Right renal pelvis (tissue), 4 donors: ENCODE measurements around the gene EXOC6B. TPM values are rescaled to one million over a fixed set of nuclear protein-coding genes. Genes with fewer than 3 reads are reported as not detected.

Experiments used
- DNase-seq, 4 donors: peaks; one replicate each; pipeline ENCODE4 v3.0.0-alpha.2; 2013; ENCODE audit warnings: low read depth in 4 of 4, low spot score in 3 of 4, missing footprints in 1 of 4
- polyA plus RNA-seq, 4 donors: library from polyadenylated mRNA; unstranded; fragments of 120-200 nt; gene quantifications; one replicate each; pipeline ENCODE4 v1.2.1, GENCODE V29; 2013; ENCODE audit not compliant: insufficient read length in 4 of 4

The EXOC6B gene
- polyA plus RNA-seq, 4 donors = 20.8 to 25.5 (median 23.7) TPM

DNA sequence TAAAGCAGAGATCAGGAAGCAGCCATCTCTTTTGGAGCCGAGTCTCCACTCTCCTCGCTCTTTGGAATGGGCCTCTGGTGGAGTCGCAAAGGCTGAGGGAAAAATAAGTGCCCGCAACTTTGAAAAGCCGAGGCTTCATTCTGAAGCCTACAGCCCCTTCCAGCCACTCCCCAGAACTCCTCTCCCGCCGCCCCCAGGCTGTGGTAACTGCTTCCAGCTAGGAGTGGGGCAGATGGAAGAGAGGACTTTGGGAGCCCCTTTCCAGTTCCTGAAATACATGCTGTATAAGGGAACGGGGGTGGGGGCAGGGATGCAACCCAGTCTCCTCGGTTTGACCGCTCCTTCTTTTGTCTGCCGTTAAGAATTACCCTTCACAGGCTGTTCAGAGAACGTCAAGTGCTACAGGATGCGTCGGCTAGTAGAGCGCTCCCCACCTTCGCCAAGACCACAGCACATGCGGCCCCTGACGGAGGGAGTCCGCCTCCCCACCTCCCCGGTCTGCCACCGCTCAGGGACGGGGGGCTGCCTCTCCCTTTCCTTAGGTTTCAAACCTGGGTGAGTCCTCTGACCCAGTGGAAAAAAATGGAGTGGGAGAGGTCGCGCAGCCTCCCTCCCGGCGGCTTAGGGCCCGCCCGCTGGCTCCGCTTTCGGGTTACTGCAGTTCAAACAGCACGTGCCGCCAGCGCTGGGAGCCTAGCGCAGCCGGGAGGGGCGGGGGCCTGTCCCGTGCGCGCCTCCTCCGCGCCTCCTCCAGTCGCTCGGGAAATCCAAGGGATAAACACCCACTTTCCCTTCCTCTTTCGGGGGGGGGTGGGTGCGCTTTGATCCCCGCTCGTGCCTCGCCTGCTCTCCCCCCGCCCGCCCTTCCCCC, 683.0 kb downstream of the EXOC6B start:
- peak in 1 of 4 donors; percentile 67 for DNase-seq

DNA sequence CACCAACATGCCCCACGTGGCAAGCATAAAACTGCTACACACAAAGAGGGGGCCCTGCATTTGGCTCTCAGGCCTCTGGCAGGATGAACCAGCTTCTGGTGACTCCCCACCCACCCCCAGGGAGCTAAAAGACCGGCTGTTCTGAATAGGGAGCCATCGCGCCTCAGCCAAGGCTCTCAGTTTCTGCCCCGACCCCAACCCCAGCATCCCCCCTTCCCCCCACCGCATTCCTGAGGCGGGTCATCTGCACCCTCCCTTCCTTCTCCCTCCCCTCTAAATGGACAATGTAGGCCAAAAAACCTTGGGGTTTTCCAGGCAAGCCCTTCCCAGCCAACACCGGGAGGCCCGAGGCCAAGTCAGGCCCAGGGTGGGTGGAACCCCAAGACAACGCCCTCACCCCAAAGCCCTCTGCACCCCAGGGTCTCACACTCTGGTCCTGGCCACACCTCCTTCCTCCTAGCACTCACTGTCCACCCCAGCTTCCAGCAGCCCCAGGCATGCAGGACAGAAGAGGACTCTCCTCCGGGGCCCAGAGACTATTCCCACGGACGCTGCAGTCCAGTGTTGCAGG, 683.9 kb downstream of the EXOC6B start:
- no peak for DNase-seq

DNA sequence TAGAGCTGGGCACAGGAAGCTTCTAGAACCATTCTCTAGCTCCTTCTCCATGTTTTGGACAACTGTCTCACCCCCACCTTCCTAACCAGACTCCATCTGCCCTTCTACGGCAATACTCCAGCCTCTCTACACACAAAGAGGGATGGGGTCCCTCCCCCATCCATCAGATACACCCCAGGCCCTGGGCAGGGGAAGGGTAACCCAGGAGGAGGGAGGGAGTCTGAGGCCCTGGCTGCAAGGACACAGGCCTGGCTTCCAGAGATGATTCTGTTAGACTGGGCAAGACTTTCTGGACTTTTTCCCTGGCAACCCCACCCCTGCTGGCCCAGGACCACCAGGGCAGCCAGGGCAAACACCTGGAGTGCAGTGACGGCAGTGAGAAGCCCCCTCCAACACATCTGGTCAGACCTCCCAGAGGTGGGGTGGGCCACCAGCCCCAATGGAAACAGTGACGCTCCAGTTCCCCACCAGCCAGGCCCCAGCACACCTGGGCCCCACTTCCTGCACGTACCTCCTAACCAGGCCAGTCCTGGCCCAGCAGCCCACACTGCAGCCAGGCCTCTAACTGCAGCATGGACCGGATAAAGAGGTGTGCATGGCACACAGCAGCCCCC, 684.7 kb downstream of the EXOC6B start:
- no peak for DNase-seq

DNA sequence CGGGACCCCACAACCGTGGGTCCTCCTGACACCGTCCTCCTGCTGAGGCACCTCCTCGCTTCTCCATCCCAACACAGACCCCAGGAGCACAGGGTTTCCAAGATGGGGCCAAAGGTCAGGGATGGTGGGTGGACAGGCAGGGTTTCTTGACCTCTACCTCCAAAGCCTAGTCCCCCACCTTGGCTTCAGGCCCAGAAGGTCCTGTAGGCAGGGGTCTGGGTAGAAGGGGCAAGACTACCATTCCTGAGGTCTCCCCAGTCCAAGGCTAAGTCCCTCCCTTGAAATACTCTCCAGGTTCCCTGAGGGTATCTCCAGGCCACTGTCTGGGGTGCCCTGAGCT, 685.2 kb downstream of the EXOC6B start:
- no peak for DNase-seq

DNA sequence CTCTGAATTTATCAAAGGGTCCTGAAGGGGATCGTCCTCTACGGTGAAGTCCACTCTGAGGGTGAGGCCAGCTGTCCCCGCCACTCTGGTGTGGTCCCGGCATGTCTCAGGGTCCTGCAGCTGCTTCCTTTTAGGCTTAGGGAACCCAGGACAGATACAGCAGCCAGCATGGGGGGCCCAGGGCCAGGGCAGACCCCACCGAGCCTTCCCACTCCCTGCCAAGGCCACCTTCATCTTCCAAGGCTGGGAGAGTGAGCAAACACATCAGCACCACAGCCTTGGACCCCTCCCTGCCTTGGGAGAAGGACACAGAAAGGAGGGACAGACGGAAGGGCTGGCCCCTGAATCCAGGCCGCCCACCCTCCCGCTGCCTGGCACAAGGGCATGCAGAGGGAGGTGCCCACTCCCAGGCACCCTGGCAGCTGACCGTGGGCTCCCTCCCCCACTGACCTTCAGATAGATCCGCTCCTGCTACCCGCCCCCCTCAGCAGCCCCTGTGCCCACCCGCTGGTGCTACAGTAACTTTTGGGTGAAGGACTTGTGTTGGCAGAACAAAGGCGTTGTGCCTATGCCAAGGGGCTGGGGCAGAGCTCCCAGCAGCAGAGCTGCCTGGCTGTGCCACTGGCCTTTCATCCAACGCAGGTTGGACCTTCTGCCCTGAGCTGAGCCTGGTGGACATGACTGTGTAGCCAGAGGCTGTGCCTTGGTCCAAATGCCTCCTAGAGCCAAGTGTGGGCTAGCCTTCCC, 685.8 kb downstream of the EXOC6B start:
- no peak for DNase-seq

DNA sequence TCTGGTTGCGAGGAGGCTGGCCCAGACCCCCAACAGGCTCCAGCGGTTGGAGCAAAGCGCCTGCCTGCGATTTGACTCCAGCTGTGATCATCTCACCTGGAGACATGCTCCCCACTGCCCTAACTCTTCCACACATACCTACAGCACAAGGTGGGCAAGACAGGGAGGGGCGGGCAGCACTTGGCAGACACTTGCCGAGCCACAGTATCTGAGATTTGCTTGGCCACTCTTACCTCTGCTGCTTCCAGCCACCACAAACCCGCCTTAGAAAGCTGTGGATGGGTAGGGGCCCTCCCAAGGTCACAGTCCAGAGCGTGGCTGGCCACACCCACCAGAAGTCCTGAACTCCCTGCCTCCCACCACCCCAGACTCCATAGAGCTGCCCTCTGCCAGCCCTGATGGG, 686.4 kb downstream of the EXOC6B start:
- DNase-seq = no peak

DNA sequence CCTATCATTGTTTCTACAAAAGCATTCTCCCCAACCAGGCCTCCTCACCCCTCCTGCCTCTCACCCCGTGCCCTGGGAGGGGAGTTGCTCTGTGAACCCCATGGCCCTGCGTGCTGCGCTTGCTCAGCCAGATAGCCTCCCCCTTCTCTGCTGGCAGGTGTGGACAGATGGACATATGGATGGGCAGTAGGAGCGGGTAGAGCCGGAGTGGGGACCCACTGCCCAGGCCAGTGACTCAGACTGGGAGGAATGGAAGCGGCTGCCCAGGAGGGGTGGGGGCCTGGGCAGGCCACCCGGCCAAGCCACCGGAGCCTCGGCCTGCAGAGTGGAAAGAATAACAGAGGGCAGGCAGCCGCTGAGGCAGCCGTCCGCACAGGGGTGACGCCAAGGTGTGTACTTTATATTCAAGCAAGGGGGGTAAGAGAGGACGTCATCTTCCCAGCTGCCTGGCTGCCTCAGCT, 686.9 kb downstream of the EXOC6B start:
- no peak for DNase-seq

DNA sequence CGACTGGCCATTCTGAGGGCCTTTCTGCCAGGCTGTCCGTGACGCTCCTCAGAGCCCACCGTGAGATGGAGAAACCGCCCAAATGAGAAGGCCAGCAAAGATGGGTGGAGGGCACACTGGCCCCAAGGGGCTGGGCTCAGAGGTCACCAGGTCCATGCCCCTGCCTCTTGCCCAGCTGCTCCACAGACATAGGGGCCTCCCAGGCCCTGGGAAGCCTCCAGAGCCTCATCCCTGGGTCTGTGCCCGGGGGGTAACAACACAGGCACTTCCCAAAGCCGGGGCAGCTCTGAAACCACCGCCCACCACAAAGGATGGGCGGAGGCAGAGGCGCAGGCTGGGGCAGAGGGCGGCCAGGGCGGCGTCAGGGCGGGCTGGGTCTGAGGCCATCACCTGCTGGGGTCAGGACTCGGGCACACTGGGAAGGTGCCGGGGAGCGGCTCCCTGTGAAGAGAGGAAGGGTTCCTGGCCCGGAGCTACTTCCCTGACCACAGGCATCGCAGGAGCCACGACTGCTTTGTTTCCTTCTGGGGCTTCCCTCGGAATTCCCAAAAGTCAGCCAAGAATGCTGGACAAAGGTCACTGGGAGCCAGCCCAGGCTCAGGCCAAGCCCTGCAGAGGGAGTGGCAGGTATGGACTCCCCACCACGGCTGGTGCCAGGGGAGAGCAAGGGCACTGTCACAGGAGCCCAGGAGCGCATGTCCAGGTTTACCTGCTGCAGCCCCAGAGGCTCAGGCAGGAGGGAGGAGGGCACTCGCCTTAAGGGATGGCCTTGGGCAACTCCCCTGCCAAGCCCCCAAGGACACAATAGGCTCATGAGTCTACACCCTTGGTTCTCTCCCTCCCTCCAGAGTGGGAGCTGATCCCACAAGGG, 687.6 kb downstream of the EXOC6B start:
- no peak for DNase-seq

DNA sequence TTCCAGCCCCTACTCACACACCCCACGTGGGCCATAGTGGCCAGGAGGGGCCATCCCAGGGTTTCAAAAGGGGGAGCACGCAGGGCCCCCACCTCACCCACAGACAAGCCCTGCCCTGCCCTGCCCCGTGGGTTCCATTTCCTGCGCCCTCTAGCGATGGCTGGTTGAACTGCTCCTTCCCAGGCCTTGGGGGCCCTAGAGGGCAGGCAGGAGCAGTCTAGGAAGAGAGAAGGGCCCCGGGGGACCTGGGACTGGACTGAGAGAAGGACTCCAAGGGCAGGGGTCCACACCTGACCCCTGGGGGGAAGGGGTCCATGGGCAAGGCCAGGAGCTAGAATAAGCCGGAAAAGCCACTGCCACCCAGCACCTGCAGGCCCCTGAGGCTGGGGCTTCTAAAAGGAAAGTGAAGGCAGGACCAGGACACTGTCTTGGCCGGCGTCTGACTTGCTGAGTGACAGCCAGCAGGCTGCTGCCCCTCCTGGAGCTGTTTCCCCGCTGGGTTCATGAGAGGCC, 688.3 kb downstream of the EXOC6B start:
- DNase-seq = no peak

DNA sequence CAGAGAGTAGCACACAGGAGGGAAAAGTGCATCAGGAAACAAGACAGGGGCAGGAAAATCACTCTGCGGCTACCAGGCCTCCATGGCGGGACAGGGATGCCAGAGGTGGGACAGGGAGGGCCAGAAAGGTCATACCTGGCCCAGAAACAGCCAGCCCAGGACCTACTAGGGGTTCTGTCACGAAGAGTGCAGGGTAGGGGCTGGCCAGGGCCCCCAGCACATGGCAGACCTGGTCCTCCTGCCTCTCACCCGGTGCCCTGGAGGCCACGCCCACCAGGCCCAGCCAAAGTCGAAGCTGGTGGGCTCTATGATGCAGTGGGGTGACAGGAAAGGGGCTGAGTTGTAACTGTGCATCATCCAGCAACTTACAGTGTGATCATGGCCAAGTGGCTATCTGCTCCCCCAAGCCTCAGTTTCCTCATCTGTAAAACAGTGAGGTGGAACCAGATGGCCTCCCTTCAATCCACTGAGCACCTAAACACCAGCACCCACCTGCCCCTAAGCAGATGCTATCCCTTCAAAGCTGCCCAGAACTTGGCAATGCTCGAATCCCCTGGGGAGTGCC, 688.8 kb downstream of the EXOC6B start:
- DNase-seq = no peak

DNA sequence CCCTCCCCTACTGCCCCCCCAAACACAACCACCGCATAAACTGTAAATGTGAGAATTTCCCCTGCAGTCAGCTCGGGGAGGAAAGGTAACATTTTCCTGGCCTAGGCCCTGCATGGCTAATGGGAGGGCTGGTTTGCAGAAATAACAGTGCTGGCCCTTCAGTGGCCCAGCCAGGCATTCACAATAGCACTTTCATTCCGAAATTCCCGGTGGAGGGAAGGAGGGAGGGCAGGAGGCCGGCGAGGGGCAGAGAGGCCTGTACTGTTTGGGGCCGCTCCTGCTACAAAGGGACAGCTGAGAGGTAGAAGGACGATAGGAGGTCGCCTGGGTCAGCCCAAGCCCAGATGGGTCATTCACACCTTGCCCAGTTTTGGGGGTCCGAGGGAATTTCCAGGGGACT, 689.5 kb downstream of the EXOC6B start:
- DNase-seq = no peak

DNA sequence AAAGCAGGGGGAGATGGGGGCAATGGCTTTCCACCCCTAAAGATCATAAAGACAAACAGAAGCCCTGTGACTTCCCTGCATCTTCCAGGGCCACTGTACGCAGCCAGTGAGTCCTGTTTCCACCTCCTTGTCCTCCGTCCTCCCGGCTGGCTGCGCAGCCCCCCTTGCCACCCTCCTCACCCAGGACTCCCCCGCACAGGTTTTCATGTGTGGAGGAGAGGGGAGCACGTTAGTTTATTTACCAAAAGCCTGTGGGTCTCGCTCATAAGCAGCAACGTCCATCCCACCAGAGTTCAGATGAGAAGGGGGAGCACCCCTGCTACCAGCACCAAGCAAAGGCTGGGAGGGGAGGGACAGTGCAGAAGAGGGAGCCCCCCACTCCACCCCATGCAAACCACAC, 689.9 kb downstream of the EXOC6B start:
- no peak for DNase-seq

DNA sequence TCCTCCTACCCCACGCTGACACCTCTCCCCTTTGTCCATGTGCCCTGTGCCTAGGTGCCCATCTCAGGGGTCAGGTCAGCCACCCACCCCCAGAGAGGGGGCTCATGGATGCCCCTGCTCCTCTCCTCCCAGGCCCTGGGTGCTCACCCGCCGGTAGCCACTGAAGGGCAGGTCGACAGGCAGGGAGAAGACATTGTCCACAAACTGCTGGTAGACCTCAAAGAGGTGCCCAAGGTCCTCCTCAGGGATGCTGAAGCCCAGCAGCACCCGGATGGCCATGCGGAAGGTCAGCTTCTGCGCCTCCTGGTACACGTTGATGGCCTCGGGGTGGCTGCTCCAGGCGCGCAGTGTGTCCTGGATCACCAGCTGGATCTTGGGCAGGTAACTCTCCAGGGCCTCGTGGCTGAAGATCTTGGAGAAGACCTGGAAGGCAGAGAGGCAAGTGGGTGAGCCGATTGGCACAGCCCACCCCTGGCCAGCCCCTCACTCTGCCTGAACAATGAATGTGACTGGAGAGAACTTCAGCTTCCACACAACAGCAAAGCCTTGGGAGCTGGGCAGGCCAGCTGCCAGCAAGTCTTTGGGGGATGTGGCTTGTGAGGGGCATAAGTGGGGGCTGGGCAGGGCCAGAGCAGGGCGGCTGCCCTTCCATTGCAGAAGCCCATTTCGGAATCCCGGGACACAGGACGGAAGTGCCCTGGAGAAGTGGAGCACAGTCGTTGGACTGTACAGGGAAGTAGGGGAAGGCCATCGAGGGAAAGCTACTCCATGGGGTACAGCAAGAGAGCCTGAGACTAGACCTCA, 690.6 kb downstream of the EXOC6B start:
- DNase-seq = no peak

DNA sequence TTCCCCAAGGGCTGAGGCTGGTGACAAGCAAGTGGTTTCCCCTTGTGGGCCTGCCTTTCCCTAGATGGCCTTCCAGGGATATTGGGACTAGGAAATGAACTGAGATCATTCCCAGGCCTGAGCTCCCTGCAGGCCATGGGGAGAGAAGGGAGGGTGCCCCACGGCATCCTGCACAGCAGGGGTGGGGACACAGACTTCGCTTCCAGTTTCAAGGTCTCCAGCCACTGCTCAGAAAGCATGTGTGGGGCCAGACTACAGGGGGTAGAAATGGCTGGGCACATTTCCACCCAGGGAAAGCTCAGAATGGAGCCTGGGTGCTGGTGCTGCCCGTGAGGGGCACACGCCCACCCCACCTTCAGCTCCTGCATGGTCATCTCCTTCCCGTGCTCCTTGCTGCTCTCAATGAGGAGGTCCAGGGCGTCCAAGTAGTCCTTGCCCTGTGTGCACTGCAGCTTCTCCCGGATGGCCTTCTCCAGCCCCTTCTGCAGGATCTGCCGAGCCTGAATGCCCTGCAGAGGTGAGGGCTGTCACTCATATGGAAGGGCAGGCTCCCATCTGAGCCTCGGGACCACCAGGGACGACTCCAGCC, 691.3 kb downstream of the EXOC6B start:
- no peak for DNase-seq

DNA sequence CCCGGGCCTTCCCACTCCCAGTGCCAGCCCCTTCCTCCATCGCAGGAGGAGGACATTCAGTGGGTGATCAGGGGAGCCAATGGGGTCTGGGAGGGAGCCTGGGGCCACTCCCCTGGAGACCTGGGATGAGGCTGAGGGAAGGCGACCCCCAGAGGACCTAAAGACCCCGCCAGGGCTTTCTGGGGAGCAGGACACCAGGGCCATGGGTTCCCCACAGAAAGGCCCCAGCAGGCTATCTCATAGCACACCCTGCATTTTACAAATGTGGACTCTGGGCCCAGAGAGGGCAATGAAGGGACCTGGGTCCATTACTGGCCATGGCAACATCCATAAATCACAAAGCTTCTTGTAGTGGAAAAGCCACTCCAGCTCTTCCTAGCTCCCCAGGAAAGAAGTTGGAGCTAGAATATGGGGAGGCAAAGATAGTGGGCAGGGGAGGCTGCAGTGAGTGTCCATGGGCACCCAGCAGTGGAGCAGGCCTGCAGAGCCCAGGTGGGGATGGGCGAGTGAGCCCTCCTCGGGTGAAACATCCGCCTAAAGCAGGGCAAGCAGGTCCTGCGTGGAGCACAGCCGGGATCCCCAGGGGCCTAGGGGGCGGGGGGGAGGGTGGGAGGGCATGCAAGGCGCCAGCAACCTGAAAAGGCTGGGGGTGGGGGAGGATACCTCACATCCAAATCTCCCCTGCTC, 692.0 kb downstream of the EXOC6B start:
- DNase-seq = no peak

DNA sequence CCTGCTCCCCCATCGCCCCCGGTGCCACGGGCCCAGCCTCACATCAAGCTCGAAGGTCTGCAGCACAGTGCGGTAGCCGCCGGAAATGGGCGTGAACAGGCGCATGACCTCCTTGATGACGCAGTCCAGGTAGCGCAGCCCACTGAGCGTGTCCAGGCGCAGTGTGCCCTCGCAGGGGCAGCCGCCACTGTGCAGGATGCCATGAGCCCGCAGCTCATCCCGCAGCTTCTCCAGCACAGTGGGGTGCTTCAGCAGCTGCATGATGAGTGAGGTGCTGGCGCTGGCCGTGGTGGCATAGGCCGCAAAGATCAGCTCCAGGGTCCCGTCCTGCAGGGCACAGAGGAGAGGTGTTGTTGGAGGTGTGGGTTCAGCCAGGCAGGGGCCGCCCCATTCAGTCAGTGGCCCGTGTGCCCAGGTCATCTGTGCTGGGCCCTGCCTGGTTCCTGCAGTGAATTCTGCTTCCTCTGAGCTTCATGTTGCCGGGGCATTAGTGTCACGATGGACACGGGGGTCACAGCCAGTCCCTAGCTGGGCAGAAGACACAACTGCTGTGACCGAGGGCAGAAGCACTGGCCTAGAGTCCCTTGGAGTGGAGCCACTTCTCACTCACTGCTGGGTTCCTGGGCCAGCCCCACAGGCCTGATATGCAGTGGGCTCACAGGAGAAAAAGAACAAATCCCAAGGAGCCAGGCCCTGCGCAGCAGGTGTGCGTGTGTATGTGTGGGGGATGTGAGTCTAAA, 692.7 kb downstream of the EXOC6B start:
- no peak for DNase-seq
